GM21737 (cell line): ENCODE results near the gene JTB.

Experiments used
- ATAC-seq: cut with Tn5 transposase; IDR thresholded peaks from one replicate; pipeline ENCODE4 v1.9.1; 2021; ENCODE audit warnings: mild to moderate bottlenecking, moderate library complexity; ENCODE audit not compliant: unreplicated experiment

JTB gene

DNA sequence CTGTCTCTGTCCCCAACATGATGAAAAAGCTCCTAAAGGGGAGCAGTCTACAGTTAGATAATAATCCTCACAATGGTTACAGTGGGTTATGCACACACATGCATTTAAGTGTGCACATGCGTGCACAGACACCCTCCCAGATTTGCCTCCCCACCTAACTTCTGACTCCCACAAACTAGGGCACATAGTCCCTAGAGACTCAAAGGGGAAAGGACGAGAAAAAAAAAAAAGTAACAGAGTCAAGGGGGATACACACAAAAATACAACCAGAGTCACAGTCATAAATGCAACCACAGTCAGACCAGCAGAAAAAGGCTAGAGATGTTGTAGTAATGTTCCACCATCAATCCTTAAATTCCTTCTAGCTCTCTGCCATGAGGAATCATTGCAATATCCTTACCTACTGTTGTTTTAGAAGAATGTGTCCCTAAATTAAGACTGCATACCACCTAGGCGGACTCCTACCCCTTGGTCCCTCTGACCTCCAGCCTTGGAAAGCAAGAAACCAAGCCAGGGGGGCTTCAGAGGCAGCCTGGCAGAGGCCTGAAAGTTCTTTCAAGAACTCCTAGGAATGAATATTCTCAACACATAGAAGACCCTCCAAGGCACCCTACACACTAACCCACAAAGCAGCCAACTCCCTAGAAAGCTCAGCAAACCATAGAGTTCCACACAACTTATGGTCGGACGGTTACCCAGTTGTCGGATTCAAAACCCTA lies 20.3 kb downstream of the JTB start:
- ATAC-seq: no peak

DNA sequence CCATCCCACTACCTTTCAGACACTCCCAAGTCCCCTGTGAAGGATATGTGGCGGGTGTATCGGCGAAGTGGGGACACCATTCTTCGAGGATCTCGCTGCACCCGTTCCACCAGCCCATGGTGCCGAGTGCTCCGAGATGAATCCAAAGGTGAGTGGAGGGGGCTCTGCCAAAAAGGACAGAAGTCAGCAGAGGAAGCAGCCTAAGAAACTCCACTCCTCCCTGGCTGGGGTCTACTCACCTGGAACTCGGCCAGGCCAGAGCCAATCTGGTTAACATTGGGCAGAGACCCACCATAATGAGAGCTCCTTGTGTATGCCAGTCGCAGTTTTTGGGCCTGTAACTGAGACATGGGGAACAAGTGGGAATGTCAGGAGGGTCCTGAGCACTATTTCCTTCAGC lies 22.6 kb downstream of the JTB start:
- ATAC-seq: no peak

DNA sequence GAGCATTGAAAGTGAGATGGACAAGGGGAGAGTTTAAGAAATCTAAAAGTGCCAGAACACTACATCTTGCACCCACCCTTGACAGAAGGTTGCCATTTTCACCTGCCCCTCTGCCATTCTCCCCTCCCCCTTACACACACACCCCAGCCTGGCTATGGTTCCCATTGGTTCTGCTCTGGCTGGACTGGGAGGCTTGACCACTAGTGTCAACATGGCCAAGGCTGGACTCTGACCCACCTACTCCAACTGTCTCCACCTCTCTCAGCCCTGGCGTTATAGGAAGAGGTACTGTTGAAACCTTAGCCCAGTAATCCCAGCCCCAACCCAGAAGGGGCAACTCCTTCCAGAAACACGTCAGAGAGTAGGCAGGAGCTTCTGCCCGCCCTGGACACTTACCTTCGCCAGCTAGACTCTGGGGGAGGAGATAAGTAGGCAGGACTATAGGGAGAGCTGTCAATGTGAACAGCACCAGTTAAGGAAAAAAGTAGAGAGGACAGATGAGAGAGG lies 23.6 kb downstream of the JTB start:
- no peak for ATAC-seq

DNA sequence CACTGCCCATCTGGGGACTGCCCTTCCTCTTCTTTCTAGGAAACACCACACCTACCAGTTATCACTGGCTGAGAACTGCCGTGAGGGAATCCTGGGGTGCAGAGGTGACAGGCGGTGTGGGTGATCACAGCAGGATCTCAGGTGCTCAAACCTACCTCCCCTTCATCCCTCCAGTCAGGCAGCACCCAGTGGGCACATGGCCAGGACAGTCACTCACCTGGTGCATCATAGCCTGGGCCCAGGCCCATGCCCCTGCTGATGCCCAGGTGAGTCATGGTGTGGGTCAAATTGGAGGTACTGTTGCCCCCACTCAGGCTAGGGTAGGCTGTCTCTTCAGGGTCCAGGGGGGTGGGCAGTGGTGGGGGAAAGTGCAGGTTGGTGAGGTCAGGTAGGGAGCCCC lies 25.7 kb downstream of the JTB start:
- ATAC-seq: no peak

DNA sequence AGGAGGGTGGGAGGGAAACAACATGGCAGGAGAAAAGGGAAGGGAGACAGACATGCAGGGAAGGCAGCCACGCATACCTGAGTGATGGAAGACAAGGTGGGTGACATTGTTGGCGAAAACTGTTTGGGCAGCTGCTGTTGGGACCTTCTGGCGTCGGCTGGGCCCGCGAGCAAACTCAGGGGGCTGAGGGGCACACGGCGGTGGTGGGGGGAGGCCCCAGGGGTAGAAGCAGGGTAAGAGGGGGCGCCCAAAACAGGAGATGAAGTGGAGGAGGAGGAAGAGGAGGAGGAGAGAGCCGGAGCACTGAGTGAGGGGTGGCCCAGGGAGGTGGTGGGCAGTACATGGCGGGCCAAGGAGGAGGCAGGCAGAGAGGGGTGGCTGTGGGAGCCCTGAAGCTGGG lies 26.3 kb downstream of the JTB start:
- ATAC-seq: no peak

DNA sequence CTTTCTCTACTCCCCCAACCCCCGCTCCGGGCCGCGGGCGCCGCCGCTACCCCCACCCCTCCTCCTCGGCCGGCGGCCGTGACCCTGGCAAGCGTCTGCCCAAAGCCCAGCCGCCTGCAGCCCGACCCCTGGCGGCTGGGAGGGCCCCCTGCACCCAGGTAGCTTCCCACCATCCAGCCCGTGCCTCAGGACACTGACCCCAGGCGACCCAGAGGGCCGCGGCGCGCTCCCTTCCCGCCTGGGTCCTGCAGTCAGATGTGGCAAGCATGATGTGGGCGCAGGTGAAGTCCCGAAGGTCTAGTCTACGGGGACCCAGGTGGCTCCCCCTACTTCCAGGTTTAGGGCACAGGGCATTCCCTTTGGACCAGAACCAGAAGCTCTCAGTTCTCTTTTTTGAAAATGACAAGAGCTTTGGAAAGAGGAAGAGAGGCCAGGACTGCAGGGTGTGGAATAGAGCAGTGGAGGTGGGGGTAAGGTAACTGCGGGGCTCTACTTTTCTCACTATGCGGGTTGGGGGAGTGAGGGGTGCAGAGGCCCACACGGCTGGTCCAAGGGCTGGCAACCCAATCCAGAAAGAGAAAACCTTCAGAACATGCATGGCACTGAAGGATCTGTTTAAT lies 30.7 kb downstream of the JTB start, which contains the start of gene DENND4B:
Gene DENND4B, minus strand, starts transcription at position 97 of the 620 bp plus-strand sequence. CDS start 2,344 bp downstream, outside the sequence.
- ATAC-seq: peak; percentile 52

DNA sequence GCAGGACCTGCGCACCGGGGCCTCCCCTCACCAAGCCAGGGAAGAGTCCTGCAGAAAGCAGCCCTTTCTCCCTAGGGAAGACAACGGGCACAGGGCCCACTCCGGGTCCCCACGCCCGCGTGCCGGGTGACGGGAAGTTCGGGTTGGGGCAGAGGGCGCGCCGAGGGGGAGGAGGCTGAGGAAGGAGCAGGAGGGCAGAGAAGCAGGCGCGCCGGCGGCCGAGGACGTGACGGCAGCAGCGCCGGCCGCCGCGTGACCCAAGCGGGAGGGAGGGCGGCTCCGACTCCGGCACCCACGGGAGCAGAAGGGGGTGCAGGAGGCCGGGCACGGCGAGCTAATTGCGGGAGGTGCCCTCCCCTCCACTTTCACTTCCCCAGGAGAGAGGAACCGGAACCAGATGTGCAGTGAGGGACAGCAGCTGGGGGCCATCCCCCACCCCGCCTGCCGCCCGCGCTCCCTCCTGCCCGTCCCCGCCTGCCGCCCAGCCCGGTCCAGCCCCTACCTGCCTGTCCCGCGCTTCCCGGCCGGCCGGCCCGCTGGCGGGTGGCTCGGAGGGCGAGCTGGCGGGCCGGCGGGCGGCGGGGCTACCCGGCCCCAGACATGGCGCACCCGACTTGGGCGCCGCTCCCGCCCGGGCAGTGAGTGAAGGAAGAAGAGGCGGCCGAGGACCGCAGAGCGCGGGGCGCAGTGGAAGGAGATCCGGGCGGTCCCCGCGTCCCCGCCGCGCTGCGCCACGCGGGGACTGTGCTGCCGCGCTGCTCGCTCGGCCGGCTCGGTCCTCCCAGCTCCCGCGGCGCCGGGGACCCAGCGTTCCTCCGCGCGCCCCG lies 31.5 kb downstream of the JTB start:
- ATAC-seq: peak; percentile 60

DNA sequence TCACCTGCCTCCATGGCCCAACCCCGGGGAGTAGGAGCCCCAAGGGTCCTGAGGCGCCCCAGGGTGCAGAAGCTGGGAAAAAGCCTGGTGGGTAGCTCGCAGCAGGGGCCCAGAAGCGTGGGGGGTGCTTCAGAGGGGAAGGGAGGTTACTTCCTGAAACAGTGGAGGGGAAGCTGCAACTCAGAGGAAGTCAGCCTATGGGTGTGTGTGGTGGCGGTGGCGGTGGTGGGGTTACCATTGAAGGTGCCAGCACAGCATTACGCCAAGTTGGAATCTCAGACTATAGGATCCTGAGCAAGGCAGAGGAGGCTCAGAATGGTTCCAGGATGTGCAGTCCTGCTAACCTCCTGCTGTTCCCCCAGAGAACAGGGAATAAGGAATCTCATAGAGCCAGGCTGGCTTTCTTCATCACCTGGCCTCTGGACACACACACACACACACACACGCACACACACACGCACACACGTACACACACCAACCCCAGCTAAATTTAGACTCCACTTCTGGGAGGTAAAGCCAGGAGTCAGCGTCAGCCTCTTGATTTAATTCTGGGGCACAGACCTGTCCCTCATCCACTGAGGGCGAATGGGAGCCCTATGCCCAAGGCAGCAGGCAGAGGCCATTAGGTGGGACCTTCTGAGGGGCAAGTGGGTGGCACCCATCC lies 32.2 kb downstream of the JTB start:
- peak; percentile 23 for ATAC-seq

DNA sequence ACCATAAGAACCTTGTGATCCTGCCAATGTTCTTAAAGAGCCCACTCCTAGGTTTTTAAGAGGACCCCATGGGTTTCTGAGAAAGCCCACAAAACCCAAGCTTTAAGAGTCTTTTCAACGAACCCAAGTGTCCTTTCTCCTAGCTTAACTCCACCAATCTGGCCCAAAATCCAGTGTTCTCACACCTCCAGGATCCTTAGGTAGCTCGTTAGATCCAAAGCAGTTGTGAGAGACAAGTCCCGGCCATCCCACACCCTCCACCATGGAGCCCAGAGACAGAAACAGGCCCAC lies 32.7 kb downstream of the JTB start:
- ATAC-seq: no peak

DNA sequence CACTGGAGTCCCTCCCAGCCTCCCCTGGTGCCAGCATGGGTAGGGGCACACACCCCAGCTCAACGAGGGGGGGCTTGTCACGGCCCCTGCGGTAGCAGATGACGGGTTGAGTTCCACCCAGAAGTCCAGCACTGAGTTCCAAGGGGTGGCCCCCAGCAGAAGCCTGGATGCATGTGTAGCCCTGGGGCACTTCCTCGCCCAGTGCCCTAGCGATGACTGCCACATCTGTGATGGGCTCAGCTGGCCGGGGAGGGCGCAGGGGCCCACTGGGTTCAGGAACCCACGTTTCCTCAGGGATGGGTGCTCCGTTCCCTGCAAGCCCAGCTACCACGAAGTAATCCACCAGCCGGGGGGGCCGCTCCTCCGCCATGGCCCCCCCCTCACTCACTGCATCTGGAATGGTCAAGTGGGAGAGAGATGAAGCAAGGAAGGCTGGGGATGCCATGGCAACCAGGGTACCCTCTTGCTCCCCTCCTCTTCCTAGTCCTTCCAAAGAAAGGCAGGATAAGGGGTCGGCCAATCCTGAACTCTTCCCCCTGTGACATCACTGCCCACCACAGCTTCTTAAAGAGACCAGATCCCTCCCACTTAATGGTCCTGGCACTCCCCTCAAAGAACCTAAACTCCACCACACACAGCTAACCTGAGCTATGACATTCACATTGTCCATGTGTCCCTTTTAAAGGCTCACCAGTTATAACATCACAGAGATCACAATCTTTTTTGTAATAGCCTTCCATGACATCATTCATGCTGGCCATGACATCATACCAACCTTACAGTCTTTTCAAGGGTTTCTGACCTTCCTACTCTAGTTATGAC lies 33.3 kb downstream of the JTB start:
- ATAC-seq: no peak

DNA sequence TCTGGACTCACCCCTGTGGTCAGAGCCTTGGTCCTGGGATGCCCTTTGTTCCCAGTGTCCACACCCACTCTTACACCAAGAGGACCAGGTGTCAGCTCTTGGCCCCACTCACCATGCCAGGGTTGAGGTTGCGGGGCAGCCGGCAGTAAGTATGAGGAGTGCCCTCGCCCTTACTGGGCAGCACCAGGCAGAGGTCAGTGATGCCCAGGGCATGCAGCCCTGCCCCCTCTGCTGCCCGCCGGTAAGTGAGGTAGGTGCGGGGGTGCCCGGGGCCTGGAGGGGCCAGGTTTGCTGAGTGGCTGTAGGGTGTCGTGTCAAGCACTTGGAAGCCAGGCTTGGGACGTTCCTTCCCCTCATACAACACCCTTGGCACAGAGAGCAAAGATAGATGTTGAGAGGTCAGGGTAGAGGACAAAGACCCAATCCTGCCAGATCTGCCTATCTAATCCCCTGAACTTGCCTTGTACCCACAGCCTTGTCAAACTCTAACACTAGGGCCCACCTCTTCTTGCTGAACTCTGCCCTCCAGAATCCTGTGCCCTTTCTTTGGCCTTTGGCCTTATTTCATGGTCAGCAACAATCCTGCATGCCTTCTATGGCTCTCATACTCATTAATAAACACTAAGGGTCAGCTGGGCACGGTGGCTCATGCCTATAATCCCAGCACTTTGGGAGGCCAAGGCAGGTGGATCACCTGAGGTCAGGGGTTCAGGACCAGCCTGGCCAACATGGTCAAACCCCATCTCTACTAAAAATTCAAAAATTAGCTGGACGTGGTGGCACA lies 34.5 kb downstream of the JTB start:
- ATAC-seq: no peak

DNA sequence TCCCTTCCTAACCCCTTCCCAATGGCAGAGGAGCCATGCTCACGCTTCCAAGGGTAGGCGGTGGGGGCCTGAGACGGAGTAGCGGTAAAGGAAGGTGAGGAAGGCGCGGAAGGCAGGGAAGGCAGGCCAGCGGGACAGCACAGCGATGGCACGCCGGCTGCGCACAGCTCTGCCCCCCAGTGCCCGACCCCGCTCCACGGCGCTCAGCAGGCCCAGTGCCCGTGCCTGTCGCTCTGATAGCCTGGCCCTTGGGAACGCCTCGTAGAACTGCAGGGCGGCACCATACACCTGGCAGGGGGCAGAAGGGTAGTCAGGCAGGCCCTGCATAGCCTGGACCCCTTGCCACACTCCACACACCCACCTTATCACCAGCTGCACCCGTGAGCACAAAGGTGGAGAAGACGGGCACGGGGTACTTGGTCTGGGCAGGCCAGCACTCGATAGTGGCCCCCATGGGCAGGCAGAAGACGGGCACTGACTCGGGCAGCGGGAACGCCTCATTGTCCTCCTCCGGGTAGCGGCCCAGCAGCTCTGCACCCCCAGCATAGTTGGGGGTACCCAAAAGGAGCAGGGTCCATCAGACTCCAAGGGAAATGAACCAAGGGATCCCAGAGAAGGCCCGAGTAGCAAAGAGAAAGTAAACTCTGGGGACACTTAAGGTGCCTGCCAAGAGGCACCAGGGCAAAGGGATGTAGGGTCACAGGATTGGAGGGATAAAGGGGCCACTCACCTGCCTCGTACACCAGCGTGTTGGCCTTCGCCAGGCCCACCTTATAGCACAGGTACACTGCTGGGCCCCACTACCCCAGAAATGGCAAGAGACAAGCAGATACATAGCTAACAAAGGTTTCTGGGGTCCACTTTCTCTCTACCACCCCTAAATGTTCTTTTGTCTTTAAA lies 35.4 kb downstream of the JTB start:
- no peak for ATAC-seq

DNA sequence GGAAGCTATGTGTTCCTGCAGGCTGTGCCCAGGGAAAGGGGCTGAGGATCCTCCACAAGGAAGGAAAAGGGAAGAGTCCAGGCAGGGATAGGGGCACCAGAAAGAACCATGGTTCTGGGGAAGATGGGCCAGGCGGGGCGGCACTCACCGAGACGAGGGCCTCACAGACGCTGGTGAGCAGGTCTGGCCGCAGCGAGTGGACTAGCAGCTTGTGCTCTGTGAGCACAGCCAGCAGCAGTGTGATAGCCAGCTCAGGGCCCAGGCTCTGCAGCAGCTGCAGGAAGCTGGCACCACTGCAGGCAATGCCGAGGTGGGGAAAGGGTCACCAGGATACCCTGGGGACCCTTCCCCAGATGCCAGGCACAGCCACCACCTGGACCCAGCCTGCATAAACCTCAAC lies 36.7 kb downstream of the JTB start:
- no peak for ATAC-seq

DNA sequence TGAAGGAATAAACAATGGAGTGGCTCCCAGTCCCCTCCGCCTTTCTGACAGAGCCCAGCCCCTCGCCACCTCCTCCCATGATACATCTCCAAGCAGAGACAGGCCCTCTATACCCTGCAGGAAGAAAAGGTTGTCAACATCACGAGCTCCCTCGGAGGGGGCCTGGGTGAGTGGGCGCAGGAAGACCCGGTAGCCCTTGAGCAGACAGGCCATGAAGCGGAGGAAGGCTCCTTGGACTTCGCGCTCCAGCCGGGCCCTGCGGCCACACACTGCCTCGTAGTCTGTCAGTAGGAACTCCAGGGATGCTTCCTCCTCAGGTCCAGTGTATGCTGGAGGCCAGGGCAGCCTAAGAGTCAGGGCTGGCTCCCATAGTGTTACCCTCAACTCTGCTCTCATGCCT lies 38.0 kb downstream of the JTB start:
- no peak for ATAC-seq

DNA sequence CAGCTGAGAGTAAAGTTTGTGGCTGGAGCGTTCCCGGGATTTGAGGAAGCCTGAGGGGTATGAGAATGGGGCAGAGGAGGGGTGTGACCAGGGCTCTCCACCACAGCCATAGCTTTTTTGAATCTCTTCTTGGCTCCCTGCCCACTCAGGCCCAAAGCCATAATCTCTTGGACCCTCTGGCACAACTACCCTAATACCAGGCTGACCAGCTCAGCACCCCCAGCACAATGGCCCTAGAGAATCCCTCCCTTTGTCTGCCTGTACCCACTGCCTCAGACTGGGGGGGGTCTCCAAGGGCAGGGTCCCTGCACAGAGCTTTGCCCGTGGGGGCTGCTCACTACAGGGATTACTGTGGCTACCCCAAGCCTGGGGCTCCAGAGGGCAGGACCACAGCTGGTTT lies 38.5 kb downstream of the JTB start:
- no peak for ATAC-seq

DNA sequence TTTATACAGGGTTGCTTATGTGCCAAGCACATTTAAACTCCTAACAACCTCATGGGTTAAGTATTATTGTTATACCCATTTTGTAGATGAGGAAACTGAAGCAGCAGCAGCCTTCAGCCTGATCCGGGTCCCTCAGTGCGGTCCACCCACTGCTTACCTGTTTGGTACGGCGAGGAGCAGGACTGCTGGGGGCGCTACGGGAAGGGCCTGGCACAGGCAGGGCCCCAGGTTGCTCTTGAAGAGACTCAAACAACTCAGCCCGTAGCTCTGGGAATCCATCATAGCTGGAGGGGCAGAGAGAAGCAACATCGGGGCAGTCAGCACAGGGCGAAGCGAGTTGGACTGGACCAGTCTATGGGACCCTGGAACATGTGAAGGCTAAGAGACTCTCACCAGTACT lies 40.1 kb downstream of the JTB start:
- ATAC-seq: no peak

DNA sequence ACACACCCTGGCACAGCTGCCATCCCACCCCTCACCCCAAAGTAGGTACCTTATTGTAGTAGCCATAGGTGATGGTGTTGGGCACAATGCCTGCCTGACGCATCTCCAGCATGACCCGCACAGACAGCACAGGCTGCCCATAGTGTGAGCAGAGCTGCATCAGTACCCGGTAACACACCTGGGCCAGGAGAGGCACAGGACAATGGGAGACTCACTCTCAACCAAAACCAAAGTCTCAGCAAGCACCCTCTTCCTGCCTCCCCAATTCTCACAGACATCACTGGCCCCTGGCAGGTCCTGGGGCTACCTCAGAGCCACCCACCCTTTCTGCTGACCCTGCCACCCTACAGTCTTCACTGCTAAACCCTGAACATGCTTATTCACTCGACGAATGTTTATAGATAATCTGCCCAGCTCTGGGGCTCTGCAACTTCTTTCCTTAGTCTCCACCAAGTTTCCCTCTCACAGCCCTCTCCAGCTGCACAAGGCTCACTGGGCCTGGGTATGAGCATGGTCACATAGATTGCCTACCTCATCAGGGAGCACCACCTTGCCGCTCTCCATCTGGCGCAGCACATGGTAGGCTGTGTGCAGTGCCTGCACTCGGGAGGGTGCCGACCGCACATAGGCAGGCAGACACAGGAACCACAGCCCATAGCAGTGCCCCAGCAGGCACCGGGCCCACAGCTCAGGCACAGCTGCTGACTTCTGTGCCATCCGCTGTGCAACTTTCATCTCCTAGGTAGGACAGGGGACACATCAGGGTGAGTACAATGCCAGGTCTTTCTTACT lies 41.3 kb downstream of the JTB start:
- ATAC-seq: no peak

DNA sequence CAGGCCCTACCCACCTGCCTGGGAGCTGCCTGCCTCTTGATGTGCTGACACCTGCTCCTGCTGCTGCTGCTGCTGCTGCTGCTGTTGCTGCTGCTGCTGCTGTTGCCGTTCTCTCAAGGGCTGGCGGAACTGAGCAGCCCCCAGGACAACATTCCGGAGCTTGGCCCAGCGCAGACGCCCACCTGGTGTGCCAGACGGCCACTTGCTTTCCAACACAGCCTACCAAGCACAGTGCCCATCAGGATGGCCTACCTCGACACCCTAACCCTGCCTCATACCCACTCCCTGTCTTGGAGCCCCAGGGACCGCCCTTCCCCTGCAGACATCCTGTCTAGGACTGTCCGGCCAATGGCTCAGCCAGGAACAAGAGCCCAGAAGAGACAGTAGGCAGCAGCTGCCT lies 42.7 kb downstream of the JTB start:
- no peak for ATAC-seq
